ENCODE measurements around the gene MYO5B. TPM values are rescaled to one million over a fixed set of nuclear protein-coding genes. Genes with fewer than 3 reads are reported as not detected.

MYO5B gene
- total and polyA plus RNA-seq, 9 of the 15 experiments (the other 6 are each of a cell fraction or from before 2014, with no cell fraction given), result 0.07 to 0.42 (median 0.28) TPM

GRCh38 chr18:50154420-50154819 lies 40.5 kb downstream of the MYO5B start:
- no peak overlapping the region for H3K9ac ChIP-seq (ENCODE audit: insufficient read depth in 1 of 2, low read depth in 2 of 2, low read length in 2 of 2)
- H3K4me2 ChIP-seq (ENCODE audit: insufficient read depth, low read length), result no peak overlapping the region
- H3K36me3 ChIP-seq (ENCODE audit: control insufficient read depth, insufficient read depth, low read length), result no peaks in the 10 kb centered on the region
- ATAC-seq (no peak), FAIRE-seq (no peak), DNase-seq (ENCODE audit: extremely low read depth in 1 of 4, low spot score in 3 of 4) (no peak)
- H3K9me1 ChIP-seq (ENCODE audit: control insufficient read depth, insufficient read depth, low read length), result no peaks in the 10 kb centered on the region
- no peak overlapping the region for H2AFZ ChIP-seq (ENCODE audit: low read depth, low read length)
- ChIA-PET POLR2A (no interaction called here), CTCF (ENCODE audit: low intra/inter-chr PET ratio) (no interaction called here)
- H3K27me3 ChIP-seq (ENCODE audit: control insufficient read depth in 2 of 2, insufficient read depth in 2 of 2, low read length in 2 of 2), result peaks cover 0 to 3% of the 10 kb centered on the region in 2 experiments; a peak in 2 of 5 replicates
- no TSS peak for BruUV-seq (replicated peaks)
- no peaks in the 10 kb centered on the region for H3K4me1 ChIP-seq (replicated peaks in 1 of 2; ENCODE audit: control insufficient read depth in 2 of 2, insufficient read depth in 2 of 2, low read length in 2 of 2)
- intact Hi-C loops (cut with micrococcal nuclease) (no loop called here), in situ Hi-C loops (cut with MboI) (no loop called here)
- TF ChIP-seq ZNF165 (CRISPR knock-in tag; IDR thresholded peaks at IDR 0.05; ENCODE audit: borderline replicate concordance) (no peak), CCAR2 (IDR thresholded peaks at IDR 0.05; ENCODE audit: low read depth, low read length) (no peak), TARDBP (IDR thresholded peaks at IDR 0.05) (no peak), XRCC3 (IDR thresholded peaks at IDR 0.05) (no peak), MYNN (IDR thresholded peaks at IDR 0.05) (no peak), MYNN (CRISPR knock-in tag; IDR thresholded peaks at IDR 0.05) (no peak), ZNF655 (CRISPR knock-in tag; IDR thresholded peaks at IDR 0.05) (no peak), PREB (CRISPR knock-in tag; IDR thresholded peaks at IDR 0.05) (no peak), SIN3B (IDR thresholded peaks at IDR 0.05; ENCODE audit: low read depth) (no peak), ATF6 (CRISPR knock-in tag; IDR thresholded peaks at IDR 0.05) (no peak), POLR2B (IDR thresholded peaks at IDR 0.05; ENCODE audit: low read depth, partially characterized antibody) (no peak), ZNF174 (CRISPR knock-in tag; IDR thresholded peaks at IDR 0.05) (no peak), PCBP2 (IDR thresholded peaks at IDR 0.05; ENCODE audit: low read depth, low read length, poor library complexity, severe bottlenecking) (no peak)
- TF ChIP-seq, protein P1, sequence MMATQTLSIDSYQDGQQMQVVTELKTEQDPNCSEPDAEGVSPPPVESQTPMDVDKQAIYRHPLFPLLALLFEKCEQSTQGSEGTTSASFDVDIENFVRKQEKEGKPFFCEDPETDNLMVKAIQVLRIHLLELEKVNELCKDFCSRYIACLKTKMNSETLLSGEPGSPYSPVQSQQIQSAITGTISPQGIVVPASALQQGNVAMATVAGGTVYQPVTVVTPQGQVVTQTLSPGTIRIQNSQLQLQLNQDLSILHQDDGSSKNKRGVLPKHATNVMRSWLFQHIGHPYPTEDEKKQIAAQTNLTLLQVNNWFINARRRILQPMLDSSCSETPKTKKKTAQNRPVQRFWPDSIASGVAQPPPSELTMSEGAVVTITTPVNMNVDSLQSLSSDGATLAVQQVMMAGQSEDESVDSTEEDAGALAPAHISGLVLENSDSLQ (IDR thresholded peaks at IDR 0.05), result no peak
- TF ChIP-seq, protein P2, sequence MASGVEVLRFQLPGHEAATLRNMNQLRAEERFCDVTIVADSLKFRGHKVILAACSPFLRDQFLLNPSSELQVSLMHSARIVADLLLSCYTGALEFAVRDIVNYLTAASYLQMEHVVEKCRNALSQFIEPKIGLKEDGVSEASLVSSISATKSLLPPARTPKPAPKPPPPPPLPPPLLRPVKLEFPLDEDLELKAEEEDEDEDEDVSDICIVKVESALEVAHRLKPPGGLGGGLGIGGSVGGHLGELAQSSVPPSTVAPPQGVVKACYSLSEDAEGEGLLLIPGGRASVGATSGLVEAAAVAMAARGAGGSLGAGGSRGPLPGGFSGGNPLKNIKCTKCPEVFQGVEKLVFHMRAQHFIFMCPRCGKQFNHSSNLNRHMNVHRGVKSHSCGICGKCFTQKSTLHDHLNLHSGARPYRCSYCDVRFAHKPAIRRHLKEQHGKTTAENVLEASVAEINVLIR (CRISPR knock-in tag; IDR thresholded peaks at IDR 0.05), result no peak
- 7% methylated on average over 2 of the region's 2 CpGs for WGBS (ENCODE audit: insufficient coverage, low coverage, missing lambda C conversion rate)
- H3K4me3 ChIP-seq, result no peak overlapping the region
- no peaks in the 10 kb centered on the region for H3K9me3 ChIP-seq (replicated peaks; ENCODE audit: control insufficient read depth, insufficient read depth, low read depth, low read length)
- H3K27ac ChIP-seq (ENCODE audit: extremely low read depth, low read depth, low read length), result no peak overlapping the region
- no peaks in the 10 kb centered on the region for H4K20me1 ChIP-seq (replicated peaks; ENCODE audit: control insufficient read depth, insufficient read depth, low read length)
- no peaks in the 10 kb centered on the region for H3K79me2 ChIP-seq (ENCODE audit: control insufficient read depth, insufficient read depth, low read length)
